Stimulated activated naive B cell treated with anti-CD40 and anti-IgM and Interleukin-4, amounts not matched to agents 10 μg/mL and 1 μg/mL and 100 μg/mL, for 72 hours (primary cell): Measurements from ENCODE around the gene SSR4.
"Not testable (repeated sequence)": the region's sequence is repeated elsewhere in the genome, so short reads cannot be mapped to it uniquely, and the experiment has no call there.

Experiments
- ATAC-seq, 2 donors: fragments of 150-1000 bp; cut with Tn5 transposase; replicated peaks; 2 replicates each; pipeline ENCODE4 v1.10.0; 2021; ENCODE audit warnings: moderate library complexity in 1 of 2
- DNase-seq: peaks from one replicate; pipeline ENCODE4 v3.0.0; 2021
- H3K27ac Mint-ChIP-seq: one replicate; pipeline ENCODE4 v1.8.0; 2022; ENCODE audit warnings: mild to moderate bottlenecking, mixed read lengths
- H3K27me3 Mint-ChIP-seq, 2 donors: one replicate each; pipeline ENCODE4 v1.8.0; 2022; ENCODE audit warnings: mixed read lengths in 2 of 2
- H3K36me3 Mint-ChIP-seq, 2 donors: one replicate each; pipeline ENCODE4 v1.8.0; 2022; ENCODE audit warnings: mixed read lengths in 2 of 2, mild to moderate bottlenecking in 1 of 2
- H3K4me1 Mint-ChIP-seq, 2 donors: one replicate each; pipeline ENCODE4 v1.8.0; 2022; ENCODE audit warnings: mixed read lengths in 2 of 2, mild to moderate bottlenecking in 1 of 2
- H3K4me3 Mint-ChIP-seq, 2 donors: one replicate each; pipeline ENCODE4 v1.8.0; 2022; ENCODE audit warnings: mild to moderate bottlenecking in 2 of 2, mixed read lengths in 2 of 2, moderate library complexity in 1 of 2
- H3K9me3 Mint-ChIP-seq, 2 donors: one replicate each; pipeline ENCODE4 v1.8.0; 2022; ENCODE audit warnings: mixed read lengths in 2 of 2, mild to moderate bottlenecking in 1 of 2

Gene SSR4

GRCh38 chrX:153794018-153794896 is at the start of gene SSR4, which contains the start of gene IDH3G:
Gene SSR4, plus strand, starts transcription at chrX:153794668. Its CDS starts 20 bp downstream, at chrX:153794688.
Gene IDH3G, minus strand, starts transcription at chrX:153794375. Its CDS starts 49 bp downstream, at chrX:153794326.
- ATAC-seq (peak; percentile 93 to 95), DNase-seq (peak; percentile 92)
- Mint-ChIP-seq H3K9me3 (no peaks in the 10 kb centered on the region), H3K36me3 (peaks cover 17 to 31% of the 10 kb centered on the region in 2 donors), H3K4me1 (peaks cover 10 to 21% of the 10 kb centered on the region in 2 donors), H3K27me3 (no peaks in the 10 kb centered on the region), H3K27ac (peak within 1 kb of the TSS; percentile 99), H3K4me3 (peak within 1 kb of the TSS; percentile 95 to 98)

- H3K4me1 Mint-ChIP-seq, result peaks cover 21 to 44% of the 10 kb centered on the region in 2 donors
- DNase-seq, H3K36me3 Mint-ChIP-seq, ATAC-seq, H3K27me3 Mint-ChIP-seq, H3K27ac Mint-ChIP-seq, H3K9me3 Mint-ChIP-seq: not testable (repeated sequence)
- peak overlapping the region in 1 of 2 donors; percentile 39 for H3K4me3 Mint-ChIP-seq
Measured at GRCh38 chrX:153745067-153745433, 49.4 kb upstream of the SSR4 start.

- Mint-ChIP-seq H3K27me3 (peaks cover 0 to 7% of the 10 kb centered on the region in 2 donors), H3K36me3 (no peaks in the 10 kb centered on the region), H3K4me3 (no peak overlapping the region), H3K9me3 (no peaks in the 10 kb centered on the region), H3K27ac (no peak overlapping the region), H3K4me1 (peaks cover 18 to 33% of the 10 kb centered on the region in 2 donors)
- ATAC-seq (no peak), DNase-seq (no peak)
Measured at GRCh38 chrX:153746359-153746758, 48.1 kb upstream of the SSR4 start.

- not testable (repeated sequence) for ATAC-seq, H3K4me3 Mint-ChIP-seq, H3K36me3 Mint-ChIP-seq, H3K27me3 Mint-ChIP-seq, H3K9me3 Mint-ChIP-seq, H3K27ac Mint-ChIP-seq, DNase-seq
- peaks cover 18 to 30% of the 10 kb centered on the region in 2 donors for H3K4me1 Mint-ChIP-seq
Measured at GRCh38 chrX:153746991-153747390, 47.5 kb upstream of the SSR4 start.

- not testable (repeated sequence) for H3K36me3 Mint-ChIP-seq, H3K4me3 Mint-ChIP-seq, H3K9me3 Mint-ChIP-seq, ATAC-seq, H3K27ac Mint-ChIP-seq, DNase-seq
- peaks cover 0 to 11% of the 10 kb centered on the region in 2 donors for H3K27me3 Mint-ChIP-seq
- H3K4me1 Mint-ChIP-seq, result peaks cover 14 to 20% of the 10 kb centered on the region in 2 donors
Measured at GRCh38 chrX:153749017-153749416, 45.5 kb upstream of the SSR4 start.

GRCh38 chrX:153750127-153750774 is 44.2 kb upstream of the SSR4 start:
- DNase-seq, result no peak
- Mint-ChIP-seq H3K27ac (no peak overlapping the region), H3K27me3 (peaks cover 0 to 11% of the 10 kb centered on the region in 2 donors), H3K4me3 (no peak overlapping the region), H3K4me1 (peaks cover 8% of the 10 kb centered on the region in 2 donors), H3K36me3 (no peaks in the 10 kb centered on the region), H3K9me3 (no peaks in the 10 kb centered on the region)
- ATAC-seq, result no peak

- no peaks in the 10 kb centered on the region for H3K9me3 Mint-ChIP-seq
- no peak for ATAC-seq
- peaks cover 0 to 5% of the 10 kb centered on the region in 2 donors for H3K27me3 Mint-ChIP-seq
- peaks cover 0 to 15% of the 10 kb centered on the region in 2 donors for H3K4me1 Mint-ChIP-seq
- H3K27ac Mint-ChIP-seq, result no peak overlapping the region
- no peak overlapping the region for H3K4me3 Mint-ChIP-seq
- H3K36me3 Mint-ChIP-seq, result no peaks in the 10 kb centered on the region
- DNase-seq, result no peak
Measured at GRCh38 chrX:153755136-153755535, 39.3 kb upstream of the SSR4 start.

- Mint-ChIP-seq H3K9me3 (no peaks in the 10 kb centered on the region), H3K36me3 (no peaks in the 10 kb centered on the region), H3K27ac (no peak overlapping the region), H3K4me1 (peaks cover 13 to 32% of the 10 kb centered on the region in 2 donors), H3K27me3 (peaks cover 0 to 10% of the 10 kb centered on the region in 2 donors), H3K4me3 (no peak overlapping the region)
- ATAC-seq (no peak), DNase-seq (no peak)
Measured at GRCh38 chrX:153761863-153762262, 32.6 kb upstream of the SSR4 start.

- H3K27ac Mint-ChIP-seq, result no peak overlapping the region
- no peak overlapping the region for H3K4me3 Mint-ChIP-seq
- H3K27me3 Mint-ChIP-seq, result peaks cover 0 to 10% of the 10 kb centered on the region in 2 donors
- H3K36me3 Mint-ChIP-seq, result no peaks in the 10 kb centered on the region
- DNase-seq (no peak), ATAC-seq (no peak)
- peaks cover 14 to 30% of the 10 kb centered on the region in 2 donors for H3K4me1 Mint-ChIP-seq
- no peaks in the 10 kb centered on the region for H3K9me3 Mint-ChIP-seq
Measured at GRCh38 chrX:153762626-153763173, 31.8 kb upstream of the SSR4 start.

- peaks cover 0 to 10% of the 10 kb centered on the region in 2 donors for H3K27me3 Mint-ChIP-seq
- DNase-seq (no peak), ATAC-seq (peak in 1 of 2 donors; percentile 2)
- H3K27ac Mint-ChIP-seq, result no peak overlapping the region
- H3K9me3 Mint-ChIP-seq, result no peaks in the 10 kb centered on the region
- no peaks in the 10 kb centered on the region for H3K36me3 Mint-ChIP-seq
- no peak overlapping the region for H3K4me3 Mint-ChIP-seq
- peaks cover 19 to 32% of the 10 kb centered on the region in 2 donors for H3K4me1 Mint-ChIP-seq
Measured at GRCh38 chrX:153763298-153763932, 31.1 kb upstream of the SSR4 start.

GRCh38 chrX:153763989-153764755 is 30.3 kb upstream of the SSR4 start, which contains the start of gene PLXNB3:
Gene PLXNB3, plus strand, starts transcription at chrX:153764249. Its CDS starts 1,287 bp downstream, at chrX:153765536.
- ATAC-seq, result peak; percentile 82
- DNase-seq, result peak; percentile 66
- H3K27ac Mint-ChIP-seq, result peak within 1 kb of the TSS; percentile 67

GRCh38 chrX:153764786-153765137 is 29.7 kb upstream of the SSR4 start:
- Mint-ChIP-seq H3K27me3 (peaks cover 0 to 10% of the 10 kb centered on the region in 2 donors), H3K27ac (no peak overlapping the region), H3K9me3 (no peaks in the 10 kb centered on the region), H3K4me3 (no peak overlapping the region), H3K4me1 (peaks cover 19 to 31% of the 10 kb centered on the region in 2 donors), H3K36me3 (no peaks in the 10 kb centered on the region)
- DNase-seq (no peak), ATAC-seq (no peak)

More at GRCh38 chrX:153763989-153764755, 30.3 kb upstream of the SSR4 start, which contains the start of gene PLXNB3:
- Mint-ChIP-seq H3K27me3 (peaks cover 0 to 10% of the 10 kb centered on the region in 2 donors), H3K4me3 (peak within 1 kb of the TSS in 1 of 2 donors; percentile 44), H3K4me1 (peaks cover 19 to 31% of the 10 kb centered on the region in 2 donors), H3K9me3 (no peaks in the 10 kb centered on the region), H3K36me3 (no peaks in the 10 kb centered on the region)
